Measurements from ENCODE around the gene ARMH3.

DNA sequence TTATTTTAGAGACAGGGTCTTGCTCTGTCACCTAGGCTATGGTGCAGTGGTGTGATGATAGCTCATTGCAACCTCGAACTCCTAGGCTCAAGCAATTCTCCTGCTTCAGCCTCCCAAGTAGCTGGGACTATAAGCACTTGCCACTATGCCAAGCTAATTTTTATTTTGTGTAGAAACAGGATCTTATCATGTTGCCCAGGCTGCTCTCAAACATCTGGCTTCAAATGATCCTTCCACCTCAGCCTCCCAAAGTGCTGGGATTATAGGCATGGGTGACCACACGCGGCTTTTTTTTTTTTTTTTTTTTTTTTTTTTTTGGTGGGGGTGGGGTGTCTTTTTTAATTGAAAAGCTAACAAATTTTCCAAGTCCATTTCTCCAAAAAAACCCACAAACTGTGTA is 27.6 kb upstream of the ARMH3 start:
- TF ChIP-seq CTCF (IDR thresholded peaks at IDR 0.05; ENCODE audit: low read depth, low read length): no peak
- no peak for TF ChIP-seq MAX (IDR thresholded peaks at IDR 0.05; ENCODE audit: low read depth, low read length)
